ENCODE results near the gene TDRD10.
A peak's percentile ranks its signal among the peaks of the same experiment; 100 is the strongest.
"Not testable (repeated sequence)": the region's sequence is repeated elsewhere in the genome, so short reads cannot be mapped to it uniquely, and the experiment has no call there.

Gene TDRD10

DNA sequence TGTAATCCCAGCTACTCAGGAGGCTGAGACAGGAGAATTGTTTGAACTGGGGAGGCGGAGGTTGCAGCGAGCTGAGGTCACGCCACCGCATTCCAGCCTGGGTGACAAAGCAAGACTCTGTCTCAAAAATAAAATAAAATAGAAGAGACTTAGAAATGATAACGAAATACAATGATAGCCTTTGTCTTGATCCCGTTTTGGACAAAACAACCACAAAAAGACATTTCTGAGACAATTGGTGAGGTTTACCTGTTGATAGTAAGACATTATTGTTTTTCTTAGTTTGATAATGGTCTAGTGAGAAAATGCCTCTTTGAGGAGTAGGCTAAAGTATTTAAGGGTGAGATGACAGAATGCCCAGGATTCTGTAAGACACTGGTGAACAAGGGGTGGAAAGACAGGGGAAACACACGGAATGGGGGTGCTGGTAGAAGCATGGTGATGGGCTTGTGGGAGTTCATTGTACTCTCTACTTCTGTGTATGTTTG lies 12.1 kb downstream of the TDRD10 start:
- no peak for DNase-seq (ENCODE audit: low read depth in 2 of 2)

DNA sequence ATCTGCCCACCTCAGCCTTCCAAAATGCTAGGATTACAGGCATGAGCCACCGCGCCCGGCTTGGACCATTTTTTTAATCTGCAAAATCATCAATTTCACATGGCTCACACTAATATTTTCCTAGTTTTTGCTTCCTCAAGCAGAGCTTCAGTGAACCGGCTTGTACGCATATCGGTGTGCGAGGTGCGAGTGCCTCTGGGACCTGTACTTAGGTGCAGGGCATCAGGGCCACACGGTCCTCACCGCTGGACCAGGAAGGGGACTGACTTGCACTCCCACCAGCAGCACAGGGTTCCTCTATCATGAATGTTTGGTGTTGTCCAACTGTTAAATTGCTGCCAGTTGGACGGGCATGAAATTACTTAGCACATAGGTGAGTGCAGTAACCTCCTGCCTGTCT lies 15.6 kb downstream of the TDRD10 start:
- DNase-seq (ENCODE audit: low read depth in 2 of 2) = no peak

DNA sequence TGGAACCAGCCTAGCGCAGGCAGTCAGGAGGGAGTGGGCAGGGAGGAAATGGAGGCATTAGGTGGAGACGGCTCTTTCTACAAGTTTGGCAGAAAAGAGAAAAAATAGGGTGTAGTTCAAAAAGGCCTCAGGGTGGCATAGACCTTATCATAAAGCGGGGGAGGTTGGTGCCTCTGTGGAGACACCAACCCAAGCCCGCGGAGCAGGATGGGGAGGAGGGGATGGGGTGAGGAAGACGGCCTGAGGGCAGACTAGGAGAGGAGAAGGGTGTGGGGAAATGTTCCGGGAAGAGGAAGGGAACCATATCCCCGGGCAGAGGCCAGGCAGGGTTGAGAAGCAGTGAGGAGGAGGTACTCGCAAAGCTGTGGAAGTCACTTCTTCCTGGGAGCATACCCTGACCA lies 17.6 kb downstream of the TDRD10 start:
- no peak for DNase-seq (ENCODE audit: low read depth in 2 of 2)

DNA sequence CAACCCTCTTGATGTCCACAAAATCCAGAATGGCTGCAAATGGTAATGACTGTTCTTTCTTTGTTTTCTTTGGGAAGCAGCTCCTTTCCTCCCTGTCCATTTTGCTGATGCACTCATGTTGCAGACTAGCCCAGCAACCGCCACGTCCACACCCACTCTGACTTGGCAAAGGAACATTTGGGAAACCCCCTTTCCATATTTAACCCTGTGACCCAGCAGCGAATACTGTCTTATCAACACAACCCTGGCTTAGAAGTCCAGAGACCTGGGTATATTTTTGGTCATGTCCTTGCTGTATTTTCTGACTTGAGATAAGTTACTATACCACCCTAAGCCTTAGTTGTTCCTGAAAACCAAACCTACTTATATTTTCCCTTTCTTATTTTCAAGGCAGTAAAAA lies 18.3 kb downstream of the TDRD10 start:
- no peak for DNase-seq (ENCODE audit: low read depth in 2 of 2)

DNA sequence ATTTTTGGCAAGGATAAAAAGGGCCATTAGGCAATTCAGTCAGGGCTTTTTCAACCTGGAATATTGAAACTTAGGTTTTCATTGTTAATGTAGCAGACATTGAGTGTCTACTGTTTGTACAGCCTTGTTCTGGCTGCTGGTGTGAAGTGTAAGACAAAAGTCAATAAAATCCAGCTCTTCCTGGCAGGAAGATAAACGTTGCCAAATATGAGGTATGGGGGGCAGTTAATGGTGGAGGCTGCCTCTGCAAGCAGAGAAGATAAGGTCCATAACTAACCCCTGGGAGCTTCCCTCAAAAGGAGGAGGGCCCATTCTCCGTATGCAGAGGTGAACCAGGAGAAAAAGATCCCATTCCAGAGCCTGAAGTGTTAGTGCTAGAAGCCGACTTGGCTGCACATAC lies 19.7 kb downstream of the TDRD10 start:
- no peak for DNase-seq (ENCODE audit: low read depth in 2 of 2)

DNA sequence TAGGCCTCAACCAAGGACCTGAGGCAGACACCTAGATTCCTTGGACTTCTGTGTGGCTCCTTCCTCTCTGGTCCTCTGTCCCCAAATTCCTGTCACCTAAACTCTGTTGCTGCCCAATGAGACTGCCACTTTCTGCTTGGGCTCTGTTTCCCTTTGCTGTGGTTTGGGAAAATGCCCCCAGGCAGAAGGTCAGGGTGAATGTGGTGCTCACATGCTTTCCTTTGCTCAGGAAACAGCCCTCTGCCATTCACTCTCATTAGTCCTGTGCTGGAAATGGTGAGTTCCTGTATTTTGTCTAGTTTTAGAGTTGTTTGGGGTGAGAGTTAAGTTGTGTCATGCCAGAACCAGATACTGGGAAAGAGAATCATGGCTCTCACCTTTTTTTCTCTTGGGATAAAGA lies 22.9 kb downstream of the TDRD10 start:
- DNase-seq (ENCODE audit: low read depth in 2 of 2) = no peak

DNA sequence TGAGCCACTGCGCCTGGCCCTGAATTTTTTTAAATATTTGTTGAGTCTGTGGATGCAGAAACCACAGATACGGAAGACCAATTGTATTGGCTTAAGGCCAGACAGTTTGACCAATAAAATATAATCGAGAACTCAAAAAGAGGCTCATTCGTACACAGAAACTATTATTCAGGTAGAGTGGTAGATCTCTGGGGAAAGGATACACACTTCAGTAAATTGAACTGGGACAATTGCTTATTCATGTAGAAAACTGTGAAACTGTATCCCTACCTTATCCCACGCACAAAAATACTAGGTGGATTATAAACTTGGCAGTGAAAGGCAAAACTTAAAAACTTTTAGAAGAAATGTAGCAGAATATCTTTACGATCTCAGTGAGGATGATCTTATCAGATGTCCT lies 25.2 kb downstream of the TDRD10 start:
- DNase-seq (ENCODE audit: low read depth in 2 of 2) = no peak

DNA sequence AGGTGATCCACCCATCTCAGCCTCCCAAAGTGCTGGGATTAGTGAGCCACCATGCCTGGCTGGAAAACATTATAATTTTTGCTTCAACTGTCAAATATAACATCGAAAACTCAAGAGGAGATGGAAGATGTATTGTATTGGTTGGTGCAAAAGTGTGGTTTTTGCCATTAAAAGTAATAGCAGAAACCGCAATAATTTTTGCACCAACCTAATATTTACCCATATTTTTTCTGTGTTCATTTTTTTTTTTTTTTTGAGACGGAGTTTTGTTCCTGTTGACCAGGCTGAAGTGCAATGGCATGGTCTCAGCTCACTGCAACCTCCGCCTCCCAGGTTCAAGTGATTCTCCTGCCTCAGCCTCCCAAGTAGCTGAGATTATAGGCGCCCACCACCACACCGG lies 27.3 kb downstream of the TDRD10 start:
- no peak for DNase-seq (ENCODE audit: low read depth in 2 of 2)

DNA sequence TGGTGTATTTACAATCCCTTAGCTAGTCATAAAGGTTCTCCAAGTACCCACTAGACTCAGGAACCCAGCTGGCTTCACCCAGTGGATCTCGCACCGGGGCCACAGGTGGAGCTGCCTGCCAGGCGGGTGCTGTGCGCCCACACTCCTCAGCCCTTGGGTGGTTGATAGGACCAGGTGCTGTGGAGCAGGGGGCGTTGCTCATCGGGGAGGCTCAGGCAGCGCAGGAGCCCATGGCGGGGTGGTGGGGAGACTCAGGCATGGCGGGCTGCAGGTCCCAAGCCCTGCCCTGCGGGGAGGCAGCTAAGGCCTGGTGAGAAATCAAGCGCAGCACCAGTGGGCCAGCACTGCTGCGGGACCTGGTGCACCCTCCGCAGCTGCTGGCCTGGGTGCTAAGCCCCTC lies 29.9 kb downstream of the TDRD10 start:
- not testable (repeated sequence) for DNase-seq (ENCODE audit: low read depth in 2 of 2)

DNA sequence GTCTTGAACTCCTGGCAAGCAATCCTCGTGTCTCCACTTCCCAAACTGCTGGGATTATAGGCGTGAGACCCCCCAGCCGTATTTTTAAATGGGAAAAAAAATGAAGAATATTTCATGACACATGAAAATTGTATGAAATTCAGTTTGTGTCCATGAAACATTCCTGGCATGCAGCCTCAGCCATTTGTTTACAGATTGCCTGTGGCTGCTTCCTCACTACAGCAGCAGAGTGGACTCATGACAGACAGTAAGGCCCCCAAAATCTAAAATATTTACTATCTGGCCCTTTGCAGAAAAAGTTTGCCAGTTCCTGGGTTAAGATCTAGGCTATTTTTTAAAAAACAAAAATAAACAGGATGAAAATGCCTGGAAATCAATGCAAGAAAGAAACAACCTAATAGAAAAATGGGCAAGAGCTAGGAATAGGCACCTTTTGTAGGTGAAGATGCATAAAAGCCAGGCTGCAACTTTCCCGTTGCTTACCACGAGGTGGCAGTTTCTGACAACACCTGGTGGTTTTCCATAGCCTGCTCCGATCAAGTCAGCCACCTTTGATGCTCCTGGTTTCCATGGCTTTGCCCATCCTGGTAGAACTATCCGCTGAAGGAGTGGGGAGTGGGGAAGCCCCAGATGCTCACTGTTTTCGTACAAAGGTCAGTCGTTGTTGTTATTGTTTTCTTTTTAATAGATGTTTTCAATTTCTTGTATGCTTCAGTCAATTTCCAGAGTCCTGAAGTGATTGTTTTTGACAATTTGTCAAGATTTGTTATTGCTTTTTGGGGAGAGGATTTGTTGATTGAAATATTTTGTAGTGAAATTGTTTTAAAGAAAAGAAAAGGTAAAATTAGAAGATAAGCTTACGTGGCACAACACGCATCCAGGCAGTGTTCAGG lies 32.2 kb downstream of the TDRD10 start:
- DNase-seq (ENCODE audit: low read depth in 2 of 2) = no peak

DNA sequence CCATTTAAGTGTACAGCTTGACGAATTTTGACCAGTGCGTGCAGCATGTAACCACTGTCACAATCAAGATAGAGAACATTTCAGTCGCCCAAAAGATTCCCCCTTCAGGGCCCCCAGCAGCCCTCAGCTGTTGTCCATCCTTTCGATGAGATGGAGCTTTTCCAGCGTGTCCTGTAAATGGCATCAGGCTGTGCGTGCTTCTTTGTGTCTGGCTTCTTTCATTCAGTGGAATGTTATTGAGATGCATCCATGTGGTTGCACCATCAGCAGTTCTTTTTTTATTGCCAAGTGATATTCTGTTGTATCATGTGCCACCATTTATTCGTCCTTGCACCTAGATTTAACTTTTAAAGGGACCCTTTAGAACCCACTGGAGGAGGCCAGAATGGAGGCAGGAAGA lies 34.6 kb downstream of the TDRD10 start:
- DNase-seq (ENCODE audit: low read depth in 2 of 2) = no peak

DNA sequence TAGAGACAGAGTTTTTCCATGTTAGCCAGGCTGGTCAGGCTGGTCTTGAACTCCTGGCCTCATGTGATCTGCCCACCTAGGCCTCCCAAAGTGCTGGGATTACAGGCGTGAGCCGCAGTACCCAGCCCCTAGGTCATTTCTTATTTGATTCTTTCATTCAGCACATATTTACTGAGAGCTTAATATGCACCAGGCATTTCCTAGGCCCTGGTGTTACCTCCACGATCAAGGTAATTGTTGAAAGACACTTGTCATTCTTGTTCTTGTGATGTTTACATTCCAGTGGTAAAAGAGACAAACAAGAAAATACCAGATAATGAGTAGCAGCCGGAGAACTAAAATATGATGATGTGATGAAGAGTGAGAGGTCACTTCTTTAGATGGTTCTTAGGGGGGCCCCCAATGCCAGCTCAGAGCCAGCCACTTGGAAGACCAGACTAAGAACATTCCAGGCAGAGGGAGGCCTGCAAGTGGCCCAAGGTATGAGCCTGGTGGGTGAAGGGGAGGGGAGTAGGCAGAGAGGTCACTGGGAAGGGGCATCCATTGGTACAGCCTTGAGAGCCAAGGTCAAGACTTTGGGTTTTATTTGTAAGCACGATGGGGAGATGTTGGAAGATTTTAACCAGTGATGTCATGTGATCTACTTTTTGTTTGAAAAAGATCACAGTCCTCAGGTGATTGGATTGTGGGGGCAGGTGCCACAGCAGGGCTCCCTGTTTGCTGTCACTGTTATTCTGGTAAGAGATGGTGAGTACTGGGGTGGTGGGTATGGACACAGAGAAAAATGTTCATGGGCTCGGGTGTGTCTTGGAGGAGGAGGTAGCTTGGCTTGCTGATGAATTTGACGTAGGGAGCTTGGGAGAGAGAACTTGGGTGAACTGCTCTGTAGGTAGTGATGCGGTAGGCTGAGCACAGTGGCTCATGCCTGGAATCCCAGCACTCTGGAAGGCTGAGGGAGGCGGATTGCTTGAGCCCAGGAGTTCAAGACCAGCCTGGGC lies 37.8 kb downstream of the TDRD10 start:
- no peak for DNase-seq (ENCODE audit: low read depth in 2 of 2)

DNA sequence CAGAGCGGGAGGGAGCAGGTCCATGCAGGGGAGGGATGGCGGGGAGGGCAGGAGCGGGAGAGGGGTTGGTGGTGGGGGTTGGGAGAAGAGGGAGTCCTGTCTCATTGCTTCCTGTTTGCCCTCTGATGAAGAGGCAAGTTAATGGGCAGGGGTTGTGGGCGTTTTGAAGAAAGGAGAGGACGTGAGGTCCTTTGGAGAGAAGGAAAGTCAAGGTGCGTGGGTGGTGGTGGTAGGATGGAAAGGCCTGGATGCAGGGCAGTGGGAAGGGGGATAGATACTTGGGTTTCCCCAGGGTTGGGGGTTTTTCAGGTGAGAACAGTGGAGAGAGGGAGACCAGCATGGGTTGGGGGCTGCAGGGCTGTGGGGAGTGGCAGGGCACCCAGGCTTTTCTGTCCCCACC lies 39.2 kb downstream of the TDRD10 start:
- DNase-seq (ENCODE audit: low read depth in 2 of 2) = no peak

DNA sequence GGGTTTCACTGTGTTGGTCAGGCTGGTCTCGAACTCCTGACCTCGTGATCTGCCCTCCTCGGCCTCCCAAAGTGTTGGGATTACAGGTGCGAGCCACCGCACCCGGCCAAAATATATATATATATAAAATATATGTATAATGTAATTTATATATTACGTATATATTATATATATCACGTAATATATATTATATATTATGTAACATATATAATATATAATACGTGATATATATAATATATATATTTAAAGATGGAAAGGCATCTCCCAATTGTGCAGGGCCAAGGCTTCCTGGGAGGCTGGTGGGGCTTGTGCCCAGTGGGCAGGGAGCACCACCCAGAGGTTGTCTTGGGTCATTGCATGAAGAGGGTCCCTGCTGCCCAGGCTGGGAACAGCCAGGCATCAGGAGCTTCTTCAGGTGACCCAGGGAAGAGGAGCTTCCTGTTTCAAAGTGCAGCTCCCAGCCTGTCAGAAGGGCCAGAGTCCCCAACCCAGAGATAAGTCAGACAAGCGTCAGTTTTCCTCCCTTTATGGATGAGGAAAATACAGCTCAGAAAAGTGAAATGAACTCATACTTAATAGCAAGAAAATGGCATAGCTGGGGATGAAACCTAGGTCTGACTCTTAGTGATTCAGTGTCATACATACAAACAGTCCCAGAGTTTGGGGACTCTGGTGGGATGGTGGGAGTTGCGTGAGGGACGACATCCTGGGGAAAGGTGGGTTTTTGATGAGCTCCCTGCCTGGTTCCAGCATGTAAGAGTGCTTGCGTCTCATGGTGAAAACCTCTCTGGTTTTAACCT lies 44.4 kb downstream of the TDRD10 start:
- DNase-seq (ENCODE audit: low read depth in 2 of 2) = peak in 1 of 2 donors; percentile 14

DNA sequence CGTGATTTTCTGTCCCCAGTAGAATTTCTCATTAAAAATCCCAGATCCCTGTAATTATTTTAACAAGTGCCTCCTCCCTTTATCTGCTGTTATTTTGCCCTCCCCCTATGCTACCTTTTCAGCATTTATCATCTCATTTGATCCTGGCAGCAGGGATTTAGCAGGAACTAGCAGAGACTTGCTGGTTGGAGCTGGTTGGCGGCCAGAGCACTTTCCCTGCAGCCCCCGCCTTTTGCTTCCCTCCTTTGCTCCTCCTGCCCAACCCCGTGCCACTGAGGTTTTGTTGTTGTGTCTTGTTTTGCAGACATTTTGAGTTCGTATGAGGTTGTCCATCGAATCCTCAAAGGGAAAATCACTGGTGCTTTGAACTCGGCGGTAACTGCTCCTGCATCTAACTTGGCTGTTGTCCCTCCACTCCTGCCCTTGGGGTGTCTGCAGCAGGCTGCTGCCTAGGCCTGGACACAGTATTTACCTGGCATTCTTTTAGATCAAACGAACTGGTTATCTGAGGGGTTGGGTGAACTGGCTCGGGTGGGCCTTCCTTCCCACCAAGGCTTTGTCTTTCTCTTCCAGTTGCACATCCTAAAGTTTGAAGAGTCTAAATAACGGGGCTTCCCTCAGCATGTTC lies 45.2 kb downstream of the TDRD10 start:
- no peak for DNase-seq (ENCODE audit: low read depth in 2 of 2)

DNA sequence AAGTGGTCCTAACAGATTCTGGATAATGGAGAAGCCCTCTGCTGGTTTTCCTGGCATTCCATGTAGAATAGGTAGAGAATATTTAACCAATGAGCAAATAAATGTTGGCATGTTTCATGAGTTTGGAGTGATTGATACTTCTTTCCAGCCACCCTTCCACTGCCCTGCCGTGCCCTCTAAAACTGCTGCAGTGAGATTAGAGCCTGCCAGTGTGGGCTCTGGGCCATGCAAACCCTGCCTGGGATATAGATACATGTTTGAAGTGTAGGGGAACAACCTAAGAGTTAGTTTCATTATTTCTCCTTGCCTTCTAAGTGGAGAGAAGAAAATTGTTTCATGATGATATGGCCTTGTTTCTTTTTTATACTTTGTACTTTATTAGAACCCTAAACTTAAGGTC lies 46.0 kb downstream of the TDRD10 start:
- DNase-seq (ENCODE audit: low read depth in 2 of 2) = no peak

DNA sequence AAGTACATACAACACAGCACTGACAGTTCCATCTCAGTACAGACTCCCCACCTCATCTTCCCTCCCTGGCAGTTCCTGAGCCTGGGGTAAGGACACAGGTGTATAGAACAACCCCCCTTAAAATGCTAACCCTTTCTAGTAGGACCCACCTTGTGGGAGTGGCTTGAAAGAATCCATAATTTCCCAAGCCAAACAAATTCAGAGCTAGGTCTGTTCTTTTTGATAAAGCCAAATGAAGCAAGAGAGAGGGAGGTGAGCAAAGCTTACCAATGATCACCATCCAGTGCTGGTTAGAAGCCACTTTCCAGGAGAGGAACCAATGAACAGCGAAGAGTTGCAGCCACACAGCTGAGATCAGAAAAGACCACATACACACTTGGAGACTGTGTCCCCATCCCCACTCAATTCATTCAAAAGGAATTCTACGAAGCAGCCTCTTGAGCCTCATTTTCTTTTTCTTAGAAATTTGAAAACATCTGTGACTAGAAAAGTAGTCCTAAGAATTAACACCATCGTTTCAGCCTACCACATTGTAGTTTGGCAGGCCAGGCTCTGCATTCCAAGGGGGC lies 47.3 kb downstream of the TDRD10 start:
- DNase-seq (ENCODE audit: low read depth in 2 of 2) = no peak

DNA sequence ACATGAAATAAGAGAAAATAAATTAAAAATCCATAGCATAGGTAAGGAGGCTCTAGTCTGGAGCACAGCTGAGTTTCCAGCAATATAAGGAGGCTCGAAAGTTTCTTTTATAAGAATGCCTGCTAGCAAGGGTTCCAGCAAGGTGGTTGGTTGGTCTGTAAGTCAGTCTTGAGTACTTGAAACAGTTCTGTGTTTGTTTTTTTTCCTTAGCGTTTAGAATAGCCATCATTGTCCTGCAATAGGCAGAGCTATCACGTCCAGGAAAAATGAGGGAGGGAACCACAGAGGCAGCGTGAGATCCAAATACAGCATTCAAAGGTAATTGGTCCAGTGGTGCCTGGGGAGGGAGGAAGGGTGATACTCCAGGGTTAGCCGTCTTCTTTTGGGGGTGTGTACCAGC lies 48.1 kb downstream of the TDRD10 start:
- DNase-seq (ENCODE audit: low read depth in 2 of 2) = no peak

DNA sequence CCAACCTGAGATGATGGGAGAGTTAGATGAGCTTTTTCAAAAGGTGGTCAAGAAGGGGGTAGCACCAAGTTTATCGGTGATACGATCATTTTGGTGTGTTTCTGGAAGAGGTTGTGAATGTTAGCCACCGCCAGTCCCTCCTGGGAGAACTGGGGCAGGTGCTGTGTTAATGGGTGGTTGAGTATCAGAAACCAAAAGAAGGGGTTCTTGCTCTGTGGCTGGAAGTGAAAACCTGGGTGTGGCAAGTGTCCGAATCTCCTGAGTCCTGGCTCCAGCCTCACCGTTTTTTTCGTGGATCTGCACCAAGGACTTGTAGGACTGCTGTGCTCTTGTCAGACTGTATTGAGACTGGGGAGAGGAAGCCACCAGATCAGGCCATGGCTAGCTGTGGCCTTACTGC lies 48.6 kb downstream of the TDRD10 start:
- DNase-seq (ENCODE audit: low read depth in 2 of 2) = no peak

DNA sequence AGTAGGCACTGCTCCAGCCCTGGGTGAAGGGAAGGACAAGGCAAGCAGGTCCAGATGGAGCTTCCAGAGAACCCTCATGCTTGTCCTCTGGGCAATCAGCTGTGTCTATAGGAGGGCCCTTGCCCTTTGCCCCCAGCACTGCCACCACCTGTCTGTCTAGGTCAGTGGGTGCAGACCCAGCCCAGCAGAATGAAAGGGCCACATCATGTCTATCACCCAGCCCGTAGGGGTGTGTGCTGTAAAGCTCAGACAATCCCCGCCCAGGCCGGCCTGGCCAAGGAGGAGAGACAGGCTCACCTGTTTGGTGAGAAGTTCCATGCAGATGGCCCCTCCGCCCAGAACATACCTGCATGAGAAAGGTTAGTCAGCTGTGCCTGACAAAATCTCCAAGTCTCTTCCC lies 49.5 kb downstream of the TDRD10 start:
- no peak for DNase-seq (ENCODE audit: low read depth in 2 of 2)

DNA sequence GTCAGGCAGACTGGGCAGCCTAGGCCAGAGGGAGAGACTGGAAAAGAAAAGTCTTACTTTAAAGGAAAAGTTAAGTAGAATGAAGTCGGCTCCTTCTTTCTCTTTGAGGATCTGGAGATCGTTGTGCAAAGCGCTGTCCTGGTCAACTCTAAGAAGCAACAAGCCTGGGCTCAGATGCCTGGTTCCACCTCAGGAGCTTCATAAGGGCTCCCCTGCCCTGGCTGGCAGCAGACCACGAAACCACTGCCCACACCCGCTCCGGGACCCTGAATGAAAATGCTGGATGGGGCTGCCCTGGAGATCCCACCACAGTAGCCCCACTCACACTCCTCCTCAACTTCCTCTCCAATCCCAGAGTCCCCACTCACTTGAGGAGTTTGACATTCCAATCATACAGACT lies 50.0 kb downstream of the TDRD10 start:
- DNase-seq (ENCODE audit: low read depth in 2 of 2) = no peak

Data from activated CD8-positive, alpha-beta memory T cell treated with anti-CD3 and anti-CD28 coated beads for 4 hours (primary cell).